DMS153 treated with DMSO at 0.1 percent for 48 hours (cell line): ENCODE measurements around the gene TMEM108.

ENCODE experiments used
- DNase-seq: peaks from one replicate; lab custom pipeline; 2025; ENCODE audit not compliant: unreplicated experiment; lab: John Stamatoyannopoulos, UW

Gene TMEM108

DNA sequence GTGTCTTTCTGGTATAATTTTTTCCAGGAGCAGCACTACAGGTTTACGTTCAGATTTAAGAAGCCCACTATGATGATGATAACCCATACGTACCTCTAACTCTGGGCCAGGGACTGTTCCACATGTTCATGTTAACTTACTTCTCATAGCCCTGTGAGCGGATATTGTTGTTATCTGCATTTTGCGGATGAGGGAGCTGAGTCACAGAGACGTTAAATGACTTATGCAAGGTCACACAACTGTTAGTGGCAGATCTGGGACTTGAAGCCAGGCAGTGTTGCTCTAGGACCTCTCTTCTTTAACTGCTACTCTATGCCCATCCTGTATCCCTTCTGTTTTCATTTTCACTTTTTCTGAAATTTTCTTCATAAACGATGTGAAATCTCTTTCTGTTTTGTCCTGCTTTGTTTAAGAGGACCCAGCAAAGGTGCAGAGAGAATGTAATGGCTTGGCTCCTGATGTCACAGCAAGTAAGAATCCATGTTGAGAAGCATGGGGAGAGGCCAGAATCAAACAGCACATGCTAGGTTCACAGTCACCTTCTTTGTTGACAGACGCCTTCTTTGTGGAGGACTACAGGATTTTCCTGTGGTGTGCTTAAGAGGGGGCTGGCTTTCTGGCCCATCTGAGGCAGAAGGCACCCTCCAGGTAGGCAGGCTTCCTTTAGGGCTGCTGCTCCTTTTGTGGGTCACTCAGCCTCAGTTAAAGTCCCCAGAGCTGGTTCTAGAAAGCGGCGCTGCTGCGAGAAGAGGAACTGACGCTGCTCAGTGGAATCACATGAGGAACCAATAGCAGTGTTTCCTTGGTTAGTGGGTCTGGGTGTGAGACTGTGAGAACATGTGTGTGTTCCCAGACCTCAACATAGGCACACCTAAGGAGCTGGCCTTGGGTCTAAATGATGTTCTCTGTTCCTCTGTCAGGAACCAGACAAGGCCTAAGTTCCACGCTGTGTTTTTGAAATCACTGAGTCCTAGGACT lies 121.6 kb downstream of the TMEM108 start:
- no peak for DNase-seq

DNA sequence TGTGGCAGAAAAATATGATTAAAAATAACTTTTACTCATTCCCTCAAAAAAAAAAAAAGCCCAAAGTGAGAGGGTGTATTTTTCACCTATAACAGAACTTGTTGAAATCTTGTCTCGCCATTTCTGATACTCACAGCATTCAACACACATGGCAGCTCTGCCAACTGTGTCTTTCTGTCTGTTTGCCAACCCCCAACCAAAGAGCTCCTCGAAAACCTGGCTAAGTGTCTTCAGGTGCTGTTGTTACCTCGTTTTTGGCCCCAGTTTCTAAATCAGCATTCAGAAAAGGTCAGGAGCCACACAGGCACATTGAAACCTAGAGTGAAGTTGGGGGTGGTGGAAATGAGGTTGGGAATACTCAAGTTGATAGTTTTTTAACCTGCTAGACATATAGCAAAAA lies 123.5 kb downstream of the TMEM108 start:
- DNase-seq = no peak

DNA sequence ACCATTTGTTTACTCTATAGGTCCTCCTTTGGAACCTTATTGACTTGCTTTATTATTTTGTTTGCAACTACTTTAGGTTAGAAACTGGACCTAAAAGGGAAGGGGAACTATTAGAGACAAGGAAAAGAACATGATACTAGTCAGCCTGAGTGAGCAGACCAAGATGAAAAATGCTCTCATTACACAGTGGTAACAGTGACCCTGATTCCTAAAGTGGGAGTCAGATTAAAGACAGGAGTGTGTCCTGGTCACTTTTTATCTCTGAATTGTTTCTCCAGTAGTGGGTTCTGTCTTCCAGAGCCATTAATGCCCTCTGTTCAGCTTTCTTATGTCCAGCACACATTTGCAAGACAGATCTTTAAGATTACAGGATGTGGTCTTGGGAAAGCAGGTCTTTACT lies 124.1 kb downstream of the TMEM108 start:
- DNase-seq = no peak

DNA sequence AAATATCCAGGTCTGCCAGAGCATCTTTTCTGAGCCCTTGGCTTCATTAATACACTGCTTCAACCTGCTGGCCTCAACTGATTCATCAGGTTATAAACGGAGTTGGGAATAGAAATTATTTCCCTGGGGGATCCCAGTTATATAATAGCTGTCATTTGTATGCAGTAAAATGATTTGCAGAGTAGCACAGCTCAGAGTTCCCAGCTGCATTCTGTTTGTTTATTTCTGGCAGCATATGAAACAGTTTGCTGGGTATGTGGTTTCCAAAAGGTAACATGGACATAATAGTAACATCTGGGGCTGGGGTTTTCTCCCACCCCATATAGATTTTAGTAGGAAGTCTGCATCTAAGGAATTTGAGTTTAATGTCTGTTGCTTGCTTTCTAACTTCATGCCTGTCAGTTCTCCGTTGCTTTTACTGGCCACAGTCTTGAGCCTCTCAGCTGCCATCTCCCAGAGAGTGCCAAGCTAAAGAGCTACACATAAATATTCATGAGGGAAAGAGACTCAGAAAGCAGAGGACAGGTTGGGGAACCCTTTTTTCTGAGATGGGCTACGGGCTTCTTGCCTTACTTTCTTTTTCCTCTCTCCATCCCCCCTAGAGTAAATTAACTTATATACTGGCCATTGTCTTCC lies 124.6 kb downstream of the TMEM108 start:
- no peak for DNase-seq

DNA sequence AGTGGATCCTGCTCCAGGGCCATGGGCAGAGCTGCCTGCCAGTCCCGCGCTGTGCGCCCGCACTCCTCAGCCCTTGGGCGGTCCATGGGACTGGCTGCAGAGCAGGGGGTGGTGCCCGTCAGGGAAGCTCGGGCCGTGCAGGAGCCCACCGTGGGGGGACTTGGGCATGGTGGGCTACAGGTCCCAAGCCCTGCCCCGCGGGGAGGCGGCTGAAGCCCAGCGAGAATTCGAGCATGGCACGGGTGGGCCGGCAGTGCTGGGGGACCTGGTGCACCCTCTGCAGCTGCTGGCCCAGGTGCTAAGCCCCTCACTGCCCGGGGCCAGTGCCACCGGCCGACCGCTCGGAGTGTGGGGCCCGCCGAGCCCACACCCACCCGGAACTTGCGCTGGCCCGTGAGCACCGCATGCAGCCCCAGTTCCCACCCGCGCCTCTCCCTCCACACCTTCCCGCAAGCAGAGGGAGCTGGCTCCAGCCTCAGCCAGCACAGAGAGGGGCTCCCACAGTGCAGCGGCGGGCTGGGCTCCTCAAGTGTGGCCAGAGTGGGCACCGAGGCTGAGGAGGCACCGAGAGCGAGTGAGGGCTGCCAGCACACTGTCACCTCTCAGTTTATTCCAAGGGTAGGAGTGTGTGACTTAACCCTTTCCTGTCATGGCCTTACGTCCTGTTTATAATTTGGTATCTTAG lies 129.3 kb downstream of the TMEM108 start:
- DNase-seq = no peak

DNA sequence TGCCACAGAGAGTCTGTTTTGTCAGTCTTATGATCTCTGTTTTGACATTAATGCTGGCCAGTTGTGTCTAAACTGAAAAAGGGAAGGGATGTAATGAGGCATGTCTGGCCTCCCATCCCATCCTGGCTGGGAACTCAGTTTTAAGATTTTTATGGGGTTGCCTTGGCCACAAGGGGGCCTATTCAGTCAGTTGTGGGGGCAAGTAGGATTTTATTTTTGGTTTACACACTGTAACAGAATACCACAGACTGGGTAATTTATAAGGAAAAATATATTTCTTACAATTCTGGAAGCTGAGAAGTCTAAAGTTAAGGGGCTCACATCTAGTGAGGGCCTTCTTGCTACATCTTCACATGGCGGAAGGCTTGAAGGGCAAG lies 129.8 kb downstream of the TMEM108 start:
- no peak for DNase-seq

DNA sequence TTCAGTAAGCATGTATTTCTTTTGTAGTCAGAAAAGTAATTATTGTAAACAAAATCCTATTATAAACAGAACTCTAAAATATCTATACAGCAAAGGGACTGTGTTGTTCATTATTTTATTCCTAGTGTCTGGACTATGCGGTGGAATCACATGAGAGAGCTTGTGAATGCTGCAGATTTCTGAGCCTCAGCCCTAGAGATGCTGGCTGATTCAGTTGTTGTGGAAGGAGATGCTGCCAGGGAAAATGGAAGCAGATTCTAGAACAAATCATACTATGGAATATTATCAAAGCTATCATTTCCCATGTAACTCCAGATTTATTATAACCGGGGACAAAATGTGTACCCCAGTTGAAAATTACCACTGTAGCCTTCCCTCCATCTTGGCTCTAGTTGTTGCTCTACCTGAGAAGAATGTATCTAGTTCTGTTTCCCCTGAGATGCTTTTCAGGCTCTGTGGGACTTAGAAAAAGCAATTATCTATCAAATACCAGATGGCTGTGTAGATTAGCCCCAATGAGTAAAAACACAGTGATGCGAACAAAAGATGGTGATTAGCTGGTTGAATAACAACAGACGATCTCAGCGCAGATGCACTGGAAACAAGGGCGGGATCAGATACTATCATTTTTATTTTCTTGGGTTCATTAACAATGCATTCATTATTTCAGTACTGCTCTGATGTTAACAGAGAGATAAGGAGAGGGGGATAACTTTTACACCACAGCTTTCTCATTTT lies 131.3 kb downstream of the TMEM108 start:
- no peak for DNase-seq

DNA sequence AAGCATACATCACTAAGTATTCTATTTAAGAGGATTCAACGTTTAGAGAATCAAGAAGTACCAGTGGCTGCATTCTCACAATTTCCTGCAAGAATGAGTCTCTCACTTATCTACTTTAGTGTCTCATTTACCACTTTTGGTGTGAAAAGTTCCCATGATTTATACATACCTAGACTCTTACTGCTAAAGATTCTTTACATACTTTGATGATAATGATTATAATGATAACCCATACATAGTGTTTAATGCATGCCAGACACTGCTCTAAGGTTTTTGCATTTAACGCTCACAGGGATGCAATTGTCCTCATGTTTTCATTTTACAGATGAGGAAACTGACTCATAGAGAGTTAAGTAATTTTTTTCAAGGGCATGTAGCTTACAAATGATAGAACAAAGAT lies 133.6 kb downstream of the TMEM108 start:
- no peak for DNase-seq

DNA sequence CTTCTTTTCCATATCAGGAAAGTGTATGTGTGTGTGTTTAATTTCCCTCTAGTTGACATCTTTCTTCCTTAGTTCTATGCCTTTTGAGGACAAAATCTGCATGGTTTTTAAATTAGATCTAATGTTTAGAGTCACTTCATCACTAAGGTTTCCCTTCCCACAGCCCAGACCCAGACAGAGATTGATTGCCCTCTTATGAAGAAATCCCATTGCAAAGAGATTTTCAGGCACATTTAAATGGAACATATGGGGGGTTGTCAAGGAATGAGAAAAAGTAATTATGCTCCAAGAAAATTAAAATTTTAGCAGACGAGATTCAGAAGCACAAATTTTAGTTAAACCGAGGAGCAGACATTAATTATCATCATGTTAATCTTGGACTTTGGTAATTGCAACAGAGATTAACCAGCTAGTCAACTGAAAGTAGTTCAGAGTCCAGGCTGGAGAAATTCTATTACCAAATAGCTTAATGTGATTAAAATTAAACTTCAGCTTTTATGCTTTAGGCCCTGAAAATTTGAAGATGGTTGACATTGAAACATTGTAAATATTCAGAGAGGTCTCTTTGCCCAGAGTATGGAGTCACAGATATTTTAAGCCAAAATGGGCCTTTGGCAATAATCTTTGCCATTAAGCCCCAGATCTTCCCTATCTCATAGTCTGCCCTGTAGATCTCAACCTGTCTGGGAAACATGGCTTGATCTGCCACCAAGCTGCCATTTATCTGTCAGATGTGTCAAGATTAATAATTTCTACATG lies 143.4 kb downstream of the TMEM108 start:
- DNase-seq = no peak

DNA sequence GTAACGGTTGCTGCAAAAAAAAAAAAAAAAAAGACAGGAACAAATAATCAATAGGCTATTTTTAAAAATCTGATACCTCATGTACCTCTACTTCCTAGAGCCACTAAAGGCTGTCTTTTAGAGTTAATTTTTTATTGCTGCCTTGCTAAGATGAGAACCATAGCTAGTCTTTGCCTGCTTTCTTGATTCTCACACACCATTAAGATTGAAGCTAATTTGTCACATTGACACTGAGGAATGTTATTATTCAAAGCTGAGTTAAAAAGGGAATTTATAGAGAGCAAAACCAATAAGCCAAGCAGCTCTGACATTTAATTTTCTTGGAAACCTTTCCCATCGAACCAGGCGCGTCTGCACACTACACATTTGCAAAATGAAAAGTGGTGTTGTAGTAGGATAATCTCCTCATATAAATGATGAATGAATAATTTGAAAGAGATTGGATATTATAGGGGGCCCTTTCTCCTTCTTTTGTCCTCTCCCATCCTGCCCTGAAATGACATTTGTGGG lies 149.7 kb downstream of the TMEM108 start:
- no peak for DNase-seq

DNA sequence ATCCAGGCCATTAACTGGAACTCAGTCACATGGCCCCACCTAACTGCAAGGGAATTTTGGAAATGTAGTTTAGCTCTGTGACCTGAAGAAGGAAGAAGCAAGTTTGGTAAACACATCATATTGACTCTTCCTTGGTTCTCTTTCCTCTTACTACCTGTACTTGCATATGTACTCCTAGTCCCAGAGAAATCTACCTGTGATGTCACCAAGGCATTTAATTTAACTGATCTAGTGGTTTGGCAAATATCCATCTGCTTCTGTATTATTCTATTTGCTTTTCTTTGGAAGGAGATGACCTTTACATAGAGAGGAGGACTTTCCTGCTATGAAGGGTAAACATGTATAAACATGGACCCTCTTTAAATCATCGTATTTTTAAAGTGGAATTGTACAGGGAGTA lies 150.8 kb downstream of the TMEM108 start:
- peak; percentile 60 for DNase-seq

DNA sequence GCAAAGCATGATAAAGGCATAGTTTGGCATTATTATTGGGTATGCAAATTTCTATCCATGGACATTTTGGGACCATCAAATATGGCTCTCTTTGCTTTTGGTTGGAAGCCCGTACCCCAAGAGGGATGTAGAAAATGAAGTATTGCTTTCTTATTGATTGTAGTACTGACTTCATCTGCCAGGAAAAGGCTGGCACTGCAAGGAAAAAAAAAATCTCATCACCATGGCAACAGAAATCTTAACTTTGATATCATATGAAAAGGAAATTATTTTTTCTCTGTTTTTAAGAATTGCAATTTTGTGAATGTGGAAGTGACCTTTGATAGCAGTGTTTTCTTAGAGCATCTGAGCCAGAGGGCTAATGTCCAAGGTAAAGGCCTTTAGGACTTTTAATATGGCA lies 151.7 kb downstream of the TMEM108 start:
- DNase-seq = no peak

DNA sequence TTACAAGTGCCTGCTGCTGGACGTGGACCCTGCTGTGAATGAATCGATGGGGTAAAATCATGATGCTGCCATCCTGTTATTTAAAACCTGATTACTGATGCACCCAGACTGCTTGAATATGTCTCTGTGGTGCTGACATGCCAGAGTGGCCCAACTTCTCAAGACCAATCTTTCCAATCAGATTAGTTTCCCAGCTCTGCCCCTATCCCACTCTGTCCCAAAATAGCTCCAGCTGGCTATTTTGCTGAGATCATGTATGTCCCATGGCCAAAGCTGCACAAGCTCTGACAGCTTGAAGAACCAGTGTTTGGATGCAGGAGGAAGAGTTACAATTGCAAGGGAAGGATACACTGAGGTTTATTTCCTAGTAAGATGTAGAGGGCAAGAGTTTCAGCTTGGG lies 153.6 kb downstream of the TMEM108 start:
- DNase-seq = no peak

DNA sequence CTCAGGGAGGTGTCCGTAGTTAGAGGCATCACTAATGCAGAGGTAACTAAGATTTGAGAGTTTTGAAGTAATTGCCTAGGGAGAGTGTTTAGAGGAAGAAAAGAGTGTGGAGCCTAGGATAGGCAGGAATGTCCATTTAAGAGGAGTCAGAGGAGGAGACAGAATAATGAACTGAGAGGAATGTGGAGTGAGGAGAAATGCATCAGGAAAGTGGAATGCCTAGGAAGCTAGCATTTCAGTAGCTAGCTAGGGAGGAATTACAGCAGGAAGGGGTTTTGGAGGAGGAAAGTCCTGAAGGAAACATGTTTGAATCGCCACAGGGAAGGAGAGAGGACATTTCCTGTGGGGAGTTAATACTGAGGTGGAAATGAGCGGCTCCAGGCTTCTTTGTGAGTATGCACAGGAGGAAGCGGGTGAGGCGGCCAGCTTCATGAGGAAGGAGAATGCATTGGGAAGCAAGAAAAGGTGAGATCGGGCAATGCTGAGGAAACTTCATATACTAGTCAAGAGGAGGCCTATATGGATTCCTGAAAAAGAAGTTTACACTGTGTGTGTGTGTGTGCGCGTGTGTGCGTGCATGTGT lies 154.3 kb downstream of the TMEM108 start:
- DNase-seq = no peak

DNA sequence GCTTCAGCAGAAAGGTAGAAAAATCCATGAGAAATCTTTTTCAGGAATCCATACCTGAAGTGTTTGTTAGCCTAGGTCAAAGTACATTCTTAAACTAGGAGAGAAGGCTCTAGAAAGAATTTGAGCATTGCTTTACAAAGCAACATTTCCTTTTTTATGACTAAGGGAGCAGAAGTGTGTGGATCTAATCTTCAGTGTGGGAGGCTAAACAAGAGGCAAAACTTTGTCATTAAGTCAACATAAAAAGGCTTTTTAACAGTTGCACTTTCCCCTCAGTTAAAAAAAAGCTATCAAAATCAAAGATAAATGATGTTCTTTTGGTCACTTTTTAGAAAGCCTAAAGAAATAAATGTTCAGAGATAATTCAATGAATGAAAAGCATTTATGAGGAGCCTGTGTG lies 154.8 kb downstream of the TMEM108 start:
- no peak for DNase-seq

DNA sequence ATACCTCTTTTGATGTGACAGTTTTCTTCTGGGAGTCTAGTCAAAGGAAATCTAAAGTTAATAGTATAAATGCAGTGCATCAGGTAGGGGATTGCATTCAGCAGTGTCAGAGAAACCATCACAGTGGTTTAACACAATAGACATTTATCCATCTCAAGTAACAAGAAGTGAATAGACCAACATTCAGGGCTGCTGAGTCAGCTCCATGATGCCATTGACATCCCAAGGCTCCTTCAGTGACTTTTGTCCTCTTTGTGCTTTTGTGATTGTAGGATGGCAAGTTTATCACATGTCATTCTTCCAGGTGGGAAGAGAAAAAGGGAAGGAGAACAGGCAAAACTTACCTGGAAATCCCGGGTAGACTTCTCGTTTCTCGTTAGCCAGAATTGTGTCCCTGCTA lies 158.3 kb downstream of the TMEM108 start:
- DNase-seq = no peak

DNA sequence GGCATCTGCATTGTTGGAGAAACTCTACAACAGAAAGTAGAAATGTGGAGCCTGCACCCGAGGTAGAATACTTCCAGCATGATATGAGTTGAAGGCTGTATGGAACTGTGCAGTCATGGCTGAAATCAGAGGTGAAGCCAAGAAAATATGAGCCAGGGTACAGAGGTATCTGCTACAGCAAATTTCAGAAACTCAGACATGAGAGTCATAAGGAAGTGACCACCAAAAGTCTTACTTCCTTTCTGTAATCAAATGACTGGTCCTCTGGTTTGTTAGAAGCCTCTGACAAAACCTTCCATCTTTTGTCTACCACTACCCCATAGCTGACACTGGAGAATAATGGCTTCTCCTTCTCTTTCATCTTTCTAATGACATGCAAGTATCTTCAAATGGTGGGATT lies 159.4 kb downstream of the TMEM108 start:
- DNase-seq = no peak

DNA sequence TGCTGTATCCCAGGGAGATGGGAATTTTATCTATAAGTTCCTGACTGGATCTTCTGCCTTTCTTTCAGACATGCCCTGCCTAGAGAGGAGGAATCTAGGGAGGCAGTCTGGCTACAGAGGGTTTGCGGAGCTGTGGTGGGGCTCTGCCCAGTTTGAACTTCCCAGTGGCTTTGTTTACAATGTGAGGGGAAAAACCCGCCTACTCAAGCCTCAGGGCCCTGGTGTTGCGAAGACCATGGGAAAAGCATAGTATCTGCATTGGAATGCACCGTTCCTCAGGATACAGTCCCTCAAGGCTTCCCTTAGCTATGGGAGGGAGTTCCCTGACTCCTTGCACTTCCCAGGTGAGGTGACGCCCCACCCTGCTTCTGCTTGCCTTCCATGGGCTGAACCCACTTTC lies 168.7 kb downstream of the TMEM108 start:
- DNase-seq = no peak

DNA sequence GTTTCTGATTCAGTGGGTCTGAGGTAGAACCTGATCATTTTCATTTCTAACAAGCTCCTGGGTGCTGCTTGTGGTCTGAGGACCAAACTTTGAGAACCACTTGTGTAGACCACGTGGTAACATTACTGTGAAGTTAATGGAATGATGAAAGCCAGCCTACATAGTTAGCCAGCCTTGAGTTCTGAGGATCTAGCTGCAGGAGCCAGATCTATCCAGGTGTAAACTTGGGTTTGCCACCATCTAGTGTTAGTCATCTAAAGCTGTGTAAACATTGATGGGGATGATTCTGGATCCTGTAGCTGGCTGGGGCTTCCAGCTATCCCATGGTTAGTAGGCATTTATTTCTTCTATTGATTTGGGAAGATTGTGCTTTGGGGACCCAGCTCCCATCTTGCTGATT lies 170.0 kb downstream of the TMEM108 start:
- DNase-seq = no peak
